A549 (cell line): ENCODE data around the gene PPP1R1C.

ENCODE experiments used
- GATA3 ChIP-seq: IDR thresholded peaks from 2 replicates; pipeline ENCODE4 v1.6.1; 2012; ENCODE audit warnings: borderline replicate concordance
- MYC ChIP-seq: IDR thresholded peaks from 2 replicates; pipeline ENCODE4 v1.6.1; 2012; ENCODE audit warnings: mild to moderate bottlenecking, inconsistent platforms, low read length, improper control_type of control experiment, borderline replicate concordance
- SMC3 ChIP-seq: fragments of >200 bp; sonication (Bioruptor Twin); formaldehyde crosslinking; IDR thresholded peaks from 3 replicates; pipeline ENCODE4 v1.6.1; 2018; ENCODE audit warnings: inconsistent platforms

- TF ChIP-seq MYC, result no peak
- no peak for TF ChIP-seq SMC3
- TF ChIP-seq GATA3, result no peak
Observed at GRCh38 chr2:182148344-182148743, 162.7 kb downstream of the PPP1R1C start.
